Measurements from ENCODE around the gene ATAD3C. TPM values are rescaled to one million over a fixed set of nuclear protein-coding genes. Genes with fewer than 3 reads are reported as not detected.

Gene ATAD3C
- total and polyA plus RNA-seq, 2 experiments from 2014 or later, result 0.45 to 1.3 TPM

GRCh38 chr1:1406821-1407635, 42.5 kb upstream of the ATAD3C start, which contains the start of gene MRPL20:
Gene MRPL20, minus strand, starts transcription at chr1:1407293. Its CDS starts 76 bp downstream, at chr1:1407217.
- ATAC-seq, result peak; percentile 83
- peaks cover 25% of the 10 kb centered on the region for H3K27me3 Mint-ChIP-seq (ENCODE audit: insufficient read depth, low read depth, poor library complexity)

More at GRCh38 chr1:1406821-1407635, 42.5 kb upstream of the ATAD3C start, which contains the start of gene MRPL20:
- H3F3A ChIP-seq (replicated peaks; ENCODE audit: low read depth), result peaks cover 56% of the 10 kb centered on the region
- peaks cover 48% of the 10 kb centered on the region for H3K79me2 ChIP-seq (replicated peaks; ENCODE audit: insufficient read depth)
- Mint-ChIP-seq H3K36me3 (ENCODE audit: low read depth) (peaks cover 73% of the 10 kb centered on the region), H3K9me3 (peaks cover 9% of the 10 kb centered on the region), H3K4me3 (peak within 1 kb of the TSS; percentile 93), H3K27ac (peak within 1 kb of the TSS; percentile 91), H3K4me1 (peaks cover 41% of the 10 kb centered on the region)
- peak within 1 kb of the TSS; percentile 98 for H3K4me3 ChIP-seq
- H3K27ac ChIP-seq (ENCODE audit: low read depth), result peak within 1 kb of the TSS; percentile 100
- peak within 1 kb of the TSS; percentile 75 for H3K4me2 ChIP-seq
- DNase-seq (ENCODE audit: low spot score), result peak; percentile 96
- H2AFZ ChIP-seq, result peak within 1 kb of the TSS; percentile 76; the same call in 1 of the 2 replicates
- H4K20me1 ChIP-seq (replicated peaks; ENCODE audit: insufficient read depth), result peaks cover 16% of the 10 kb centered on the region
- no peaks in the 10 kb centered on the region for H3K9me2 ChIP-seq (ENCODE audit: insufficient read depth)
- H3K27me3 ChIP-seq (ENCODE audit: insufficient read depth), result no peaks in the 10 kb centered on the region
- peak; percentile 28 for TF ChIP-seq REST (IDR thresholded peaks at IDR 0.05; ENCODE audit: unreplicated experiment)
- no peak for TF ChIP-seq EZH2phosphoT487 (IDR thresholded peaks at IDR 0.05; ENCODE audit: unreplicated experiment)
- TF ChIP-seq POLR2AphosphoS5 (IDR thresholded peaks at IDR 0.05; ENCODE audit: low read depth), result peak; percentile 98
- TF ChIP-seq CREB1 (CRISPR knock-in tag; IDR thresholded peaks at IDR 0.05; ENCODE audit: low read depth), result 0 out of 2 replicates have a peak, but pooled peaks have one; percentile 54
- peak; percentile 98 for TF ChIP-seq ETS1 (IDR thresholded peaks at IDR 0.05)
- peaks cover 32% of the 10 kb centered on the region for H3K36me3 ChIP-seq (ENCODE audit: insufficient read depth)
- H3K4me1 ChIP-seq (ENCODE audit: insufficient read depth), result peaks cover 39% of the 10 kb centered on the region

Measured in GM23338 (cell line).